ENCODE data around the gene BAHCC1.
A peak's percentile ranks its signal among the peaks of the same experiment; 100 is the strongest.

Gene BAHCC1

DNA sequence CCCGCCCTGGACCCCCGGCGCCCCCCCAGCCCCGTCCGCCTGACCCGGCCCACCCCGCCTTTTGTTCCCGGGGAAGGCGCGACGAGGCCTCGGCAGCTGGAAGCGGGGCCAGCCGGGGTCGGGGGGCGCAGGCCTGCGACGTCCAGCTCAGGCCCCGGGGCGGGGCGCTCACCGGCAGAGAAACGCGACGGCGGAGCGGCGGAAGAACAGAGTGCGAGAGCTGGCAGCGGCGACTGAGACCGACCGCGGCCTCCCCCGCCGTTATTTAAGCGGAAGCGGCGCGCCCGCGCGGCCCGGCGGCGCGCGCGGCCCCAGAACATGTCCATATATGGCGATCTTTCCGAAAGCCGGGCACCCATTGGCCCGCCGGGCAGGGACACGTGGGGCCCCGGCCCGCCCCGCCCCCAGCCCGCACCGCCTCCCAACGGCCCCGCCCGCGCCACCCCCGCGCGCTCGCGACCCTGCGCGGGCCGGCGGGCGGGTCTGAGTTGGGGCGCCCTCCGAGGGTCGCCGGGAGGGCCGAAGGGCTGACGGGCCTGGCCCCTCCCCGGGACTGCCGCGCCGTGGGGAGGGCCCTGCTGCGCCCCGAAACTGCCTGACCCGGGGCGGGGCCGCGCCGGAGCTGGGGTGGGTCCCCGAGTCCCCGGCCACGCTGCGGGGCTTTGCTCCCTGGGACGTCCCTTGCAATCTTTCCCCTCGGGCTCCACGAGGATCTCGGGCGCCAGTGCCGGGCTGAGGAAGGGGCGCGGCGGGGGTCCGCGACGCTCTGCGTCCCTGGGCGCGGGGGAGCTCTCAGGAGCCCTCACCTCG is 117.5 kb downstream of the BAHCC1 start, which contains the start of gene ACTG1:
TSS of gene ACTG1 (minus strand) at position 238 of the 810 bp plus-strand sequence. CDS start 445 bp downstream, outside the sequence.
- Histone ChIP-seq H3K4me1 (ENCODE audit: control insufficient read depth, low read length) (peaks cover 63% of the 10 kb centered on the region), H3K4me3 (ENCODE audit: low read length) (peak within 1 kb of the TSS; percentile 93), H3K27me3 (ENCODE audit: control insufficient read depth, low read length) (no peaks in the 10 kb centered on the region), H3K36me3 (ENCODE audit: control insufficient read depth, low read length) (peaks cover 52% of the 10 kb centered on the region), H3K4me2 (ENCODE audit: low read length) (peak within 1 kb of the TSS; percentile 91), H3K79me2 (ENCODE audit: control insufficient read depth, low read length) (peaks cover 64% of the 10 kb centered on the region), H3K27ac (ENCODE audit: low read depth, low read length) (peak within 1 kb of the TSS; percentile 93), H3K9me2 (replicated peaks; ENCODE audit: control insufficient read depth, low read length) (no peaks in the 10 kb centered on the region), H4K20me1 (ENCODE audit: control insufficient read depth, insufficient read depth, low read depth, low read length) (peaks cover 31% of the 10 kb centered on the region), H3K9me3 (ENCODE audit: control insufficient read depth, insufficient read depth, low read length) (no peaks in the 10 kb centered on the region), H3F3A (ENCODE audit: control insufficient read depth, insufficient read depth) (peaks cover 77% of the 10 kb centered on the region)
- TF ChIP-seq CTCF (IDR thresholded peaks at IDR 0.05; ENCODE audit: low read depth, low read length, poor library complexity, severe bottlenecking) (no peak), EZH2phosphoT487 (IDR thresholded peaks at IDR 0.05; ENCODE audit: borderline replicate concordance, low read length) (no peak)

DNA sequence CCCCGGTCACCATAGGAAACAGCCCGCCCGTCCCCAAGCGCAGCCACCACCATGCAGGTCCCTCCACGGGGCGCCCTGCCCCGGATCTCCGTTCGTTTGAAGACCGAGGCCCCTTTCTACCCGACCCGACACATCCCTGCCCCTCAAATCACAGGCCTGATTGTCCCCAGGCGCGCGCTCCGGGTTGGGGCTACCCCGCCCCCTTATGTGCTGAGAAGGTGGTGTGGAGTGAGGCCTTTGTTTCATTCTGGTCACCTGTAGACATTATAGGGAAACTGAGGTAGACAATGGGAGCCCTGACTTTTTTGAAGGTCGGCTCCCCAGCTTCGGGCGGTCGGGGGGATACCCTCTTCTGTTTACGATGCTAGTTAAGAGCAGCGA is 118.1 kb downstream of the BAHCC1 start:
- Histone ChIP-seq H3K4me1 (ENCODE audit: control insufficient read depth, low read length) (peaks cover 69% of the 10 kb centered on the region), H3F3A (ENCODE audit: control insufficient read depth, insufficient read depth) (peaks cover 77% of the 10 kb centered on the region), H3K36me3 (ENCODE audit: control insufficient read depth, low read length) (peaks cover 52% of the 10 kb centered on the region), H3K27ac (ENCODE audit: low read depth, low read length) (peak overlapping the region; percentile 93), H3K4me2 (ENCODE audit: low read length) (peak overlapping the region; percentile 84), H3K9me3 (ENCODE audit: control insufficient read depth, insufficient read depth, low read length) (no peaks in the 10 kb centered on the region), H4K20me1 (ENCODE audit: control insufficient read depth, insufficient read depth, low read depth, low read length) (peaks cover 31% of the 10 kb centered on the region), H3K9me2 (replicated peaks; ENCODE audit: control insufficient read depth, low read length) (no peaks in the 10 kb centered on the region), H3K27me3 (ENCODE audit: control insufficient read depth, low read length) (no peaks in the 10 kb centered on the region), H3K79me2 (ENCODE audit: control insufficient read depth, low read length) (peaks cover 67% of the 10 kb centered on the region), H3K4me3 (ENCODE audit: low read length) (peak overlapping the region; percentile 88)
- TF ChIP-seq CTCF (IDR thresholded peaks at IDR 0.05; ENCODE audit: low read depth, low read length, poor library complexity, severe bottlenecking) (no peak), EZH2phosphoT487 (IDR thresholded peaks at IDR 0.05; ENCODE audit: borderline replicate concordance, low read length) (no peak)

GRCh38 chr17:81513753-81514488 is 118.7 kb downstream of the BAHCC1 start:
- TF ChIP-seq EZH2phosphoT487 (IDR thresholded peaks at IDR 0.05; ENCODE audit: borderline replicate concordance, low read length) (no peak), CTCF (IDR thresholded peaks at IDR 0.05; ENCODE audit: low read depth, low read length, poor library complexity, severe bottlenecking) (peak; percentile 17)
- Histone ChIP-seq H3K4me1 (ENCODE audit: control insufficient read depth, low read length) (peaks cover 70% of the 10 kb centered on the region), H3K9me2 (replicated peaks; ENCODE audit: control insufficient read depth, low read length) (no peaks in the 10 kb centered on the region), H3K27me3 (ENCODE audit: control insufficient read depth, low read length) (no peaks in the 10 kb centered on the region), H3K4me2 (ENCODE audit: low read length) (peak overlapping the region; percentile 84), H3K9me3 (ENCODE audit: control insufficient read depth, insufficient read depth, low read length) (no peaks in the 10 kb centered on the region), H3K27ac (ENCODE audit: low read depth, low read length) (peak overlapping the region; percentile 93), H4K20me1 (ENCODE audit: control insufficient read depth, insufficient read depth, low read depth, low read length) (peaks cover 31% of the 10 kb centered on the region), H3K79me2 (ENCODE audit: control insufficient read depth, low read length) (peaks cover 67% of the 10 kb centered on the region), H3F3A (ENCODE audit: control insufficient read depth, insufficient read depth) (peaks cover 75% of the 10 kb centered on the region), H3K4me3 (ENCODE audit: low read length) (peak overlapping the region; percentile 88), H3K36me3 (ENCODE audit: control insufficient read depth, low read length) (peaks cover 48% of the 10 kb centered on the region)
